Activated naive CD4-positive, alpha-beta T cell (primary cell): ENCODE results near the gene LSAMP.
"Not testable (repeated sequence)": the region's sequence is repeated elsewhere in the genome, so short reads cannot be mapped to it uniquely, and the experiment has no call there.

Source experiments
- DNase-seq, 4 experiments: peaks; one replicate each; lab custom pipeline; 2025; lab: John Stamatoyannopoulos, UW

Gene LSAMP

DNA sequence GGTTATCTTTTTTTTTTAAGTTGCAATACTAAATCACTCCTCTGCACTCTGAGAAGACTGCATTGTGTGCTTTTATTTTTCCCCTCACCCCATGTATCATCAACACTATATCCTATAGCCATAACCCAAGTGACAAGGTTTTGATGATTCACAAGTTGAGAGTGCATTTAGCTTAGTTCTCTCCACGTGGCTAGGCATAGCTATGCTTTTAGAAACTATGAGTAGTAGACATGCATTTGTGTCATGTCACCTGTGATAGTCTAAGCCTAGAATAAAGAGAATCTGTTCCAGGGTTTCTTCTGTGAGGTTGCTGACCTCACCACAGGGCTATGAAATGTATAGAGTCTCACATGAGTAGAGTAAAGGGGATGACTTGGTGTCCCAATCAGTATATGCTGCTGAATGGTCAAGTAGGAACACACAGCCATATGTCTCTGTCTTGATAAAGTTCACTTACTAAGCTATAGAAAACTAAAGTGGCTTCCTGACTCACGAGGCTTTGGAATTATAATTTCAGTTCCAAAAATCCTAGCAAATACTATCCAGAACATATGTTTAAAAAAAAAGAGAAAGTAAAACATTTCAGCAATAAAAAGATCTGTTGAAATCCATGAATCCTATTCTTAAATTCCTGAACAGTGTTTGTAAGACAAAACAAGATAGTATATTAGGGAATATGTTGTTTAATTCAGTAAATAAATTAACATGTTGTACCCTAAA is 206.3 kb downstream of the LSAMP start:
- DNase-seq, result no peak

DNA sequence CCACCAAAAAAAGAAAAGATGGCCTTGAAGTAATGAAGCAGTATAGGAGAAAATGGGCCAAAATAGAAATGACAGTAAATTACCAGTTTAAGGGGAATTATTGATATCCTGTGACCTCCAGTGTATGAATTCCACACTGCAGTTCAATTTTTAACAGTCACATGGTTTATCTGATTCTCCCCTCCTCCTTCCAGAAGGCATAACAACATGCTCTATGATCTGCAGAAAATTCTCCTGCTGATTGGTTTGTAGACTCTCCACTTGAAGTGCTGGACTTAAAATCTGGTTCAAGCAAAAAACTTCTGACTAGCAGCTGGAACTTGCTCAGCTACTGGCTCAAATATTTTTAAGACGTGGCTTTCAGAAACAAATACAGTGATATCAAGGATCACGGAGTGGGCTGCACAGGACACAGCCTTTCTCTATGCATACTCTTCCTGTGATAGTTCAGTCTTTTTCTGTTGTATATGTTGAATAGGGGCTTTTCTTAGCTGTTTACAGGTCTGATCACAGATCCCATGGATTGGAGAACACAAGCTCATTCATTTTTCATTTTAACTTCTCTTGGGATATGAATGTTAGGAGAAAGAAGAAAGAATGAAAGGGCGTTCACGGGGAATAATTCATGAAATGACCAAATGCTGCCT is 211.5 kb downstream of the LSAMP start:
- DNase-seq, result no peak

DNA sequence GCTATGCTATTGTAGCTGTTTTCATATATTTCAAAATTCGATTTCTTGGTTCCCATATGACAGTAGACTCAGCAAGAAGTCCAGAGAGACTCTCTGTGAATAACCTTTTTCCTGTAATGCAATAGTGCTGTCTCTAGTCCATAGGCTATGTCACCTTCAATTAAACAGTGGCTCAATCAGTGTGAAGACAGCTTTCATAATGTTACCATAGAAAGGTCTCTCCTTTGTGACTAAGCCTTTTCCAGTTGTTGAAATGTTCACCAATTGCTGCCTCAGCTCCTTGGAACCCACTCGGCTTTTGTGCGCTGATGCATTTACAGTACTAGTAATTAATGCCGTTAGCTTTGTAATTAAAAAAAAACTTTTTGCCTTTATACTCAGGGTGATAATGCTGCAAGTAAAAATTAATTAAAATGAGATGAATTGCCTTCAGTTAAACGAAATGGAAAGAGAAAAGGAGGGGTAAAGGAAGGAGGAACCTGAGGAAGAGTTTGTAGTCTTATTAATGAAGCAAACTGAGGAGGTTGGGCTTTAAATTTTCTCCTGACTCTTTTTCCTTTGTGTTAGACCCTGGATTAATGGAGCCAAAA is 214.8 kb downstream of the LSAMP start:
- no peak for DNase-seq

DNA sequence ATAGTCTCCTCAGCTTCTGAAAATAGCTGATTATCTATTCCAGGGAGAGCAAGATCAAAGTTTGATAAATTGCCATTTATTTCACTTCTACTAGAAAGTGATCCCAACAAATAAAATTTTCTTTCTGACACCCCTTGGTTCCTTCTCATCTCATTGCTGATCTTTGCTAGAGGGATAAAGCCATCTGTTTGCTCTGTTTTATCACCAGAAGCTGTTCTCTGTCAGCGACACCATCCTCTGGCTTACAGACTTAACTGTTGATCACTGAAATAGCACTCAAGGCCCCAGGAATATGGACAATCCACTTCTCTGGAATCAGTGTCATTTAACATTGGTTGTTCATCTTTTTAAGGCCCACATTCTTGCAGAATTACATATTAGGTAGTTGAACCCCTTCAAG is 219.0 kb downstream of the LSAMP start:
- DNase-seq, result no peak

DNA sequence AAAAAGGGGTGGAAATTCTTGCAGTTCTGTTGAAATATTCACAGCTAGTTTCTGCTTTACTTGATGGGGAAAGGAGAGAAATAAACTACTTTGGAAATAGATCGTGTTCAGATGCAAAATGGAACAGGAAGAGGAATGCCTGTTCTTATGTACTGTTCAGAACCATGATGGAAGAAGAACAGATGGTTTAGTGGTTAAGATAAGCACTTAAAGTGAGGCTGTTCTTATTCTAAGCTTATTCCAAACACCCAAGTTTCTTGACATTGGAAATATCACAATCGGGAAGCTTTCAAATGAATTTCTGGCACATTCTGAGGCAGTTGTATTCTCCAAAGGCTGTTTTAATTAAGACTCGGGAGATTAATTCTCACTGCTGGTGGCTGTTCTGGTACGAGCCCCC is 228.5 kb downstream of the LSAMP start:
- no peak for DNase-seq

DNA sequence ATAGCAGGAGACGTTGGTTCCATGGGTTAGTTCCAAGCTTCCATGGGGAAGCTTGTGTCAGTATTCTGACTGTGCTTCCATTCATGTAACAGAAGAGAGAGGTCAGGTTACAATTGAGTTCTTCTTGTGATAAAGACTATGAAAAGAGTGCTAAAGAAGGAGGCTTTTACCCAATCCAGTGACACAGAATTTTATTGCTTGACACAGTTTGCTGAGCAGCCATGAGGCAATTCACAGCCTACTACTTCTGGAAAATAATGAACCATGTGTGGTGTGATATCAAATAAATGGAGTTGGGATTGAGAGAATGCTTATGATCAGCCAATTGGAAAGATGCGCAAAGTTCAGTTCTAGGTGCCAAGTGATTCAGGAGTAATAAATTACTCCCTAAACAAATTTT is 233.4 kb downstream of the LSAMP start:
- no peak for DNase-seq

DNA sequence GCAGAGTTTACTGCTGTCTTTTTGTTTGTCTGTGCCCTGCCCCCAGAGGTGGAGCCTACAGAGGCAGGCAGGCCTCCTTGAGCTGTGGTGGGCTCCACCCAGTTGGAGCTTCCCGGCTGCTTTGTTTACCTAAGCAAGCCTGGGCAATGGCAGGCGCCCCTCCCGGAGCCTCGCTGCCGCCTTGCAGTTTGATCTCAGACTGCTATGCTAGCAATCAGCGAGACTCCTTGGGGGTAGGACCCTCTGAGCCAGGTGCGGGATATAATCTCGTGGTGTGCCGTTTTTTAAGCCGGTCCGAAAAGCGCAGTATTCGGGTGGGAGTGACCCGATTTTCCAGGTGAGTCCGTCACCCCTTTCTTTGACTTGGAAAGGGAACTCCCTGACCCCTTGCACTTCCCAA is 236.5 kb downstream of the LSAMP start:
- not testable (repeated sequence) for DNase-seq

DNA sequence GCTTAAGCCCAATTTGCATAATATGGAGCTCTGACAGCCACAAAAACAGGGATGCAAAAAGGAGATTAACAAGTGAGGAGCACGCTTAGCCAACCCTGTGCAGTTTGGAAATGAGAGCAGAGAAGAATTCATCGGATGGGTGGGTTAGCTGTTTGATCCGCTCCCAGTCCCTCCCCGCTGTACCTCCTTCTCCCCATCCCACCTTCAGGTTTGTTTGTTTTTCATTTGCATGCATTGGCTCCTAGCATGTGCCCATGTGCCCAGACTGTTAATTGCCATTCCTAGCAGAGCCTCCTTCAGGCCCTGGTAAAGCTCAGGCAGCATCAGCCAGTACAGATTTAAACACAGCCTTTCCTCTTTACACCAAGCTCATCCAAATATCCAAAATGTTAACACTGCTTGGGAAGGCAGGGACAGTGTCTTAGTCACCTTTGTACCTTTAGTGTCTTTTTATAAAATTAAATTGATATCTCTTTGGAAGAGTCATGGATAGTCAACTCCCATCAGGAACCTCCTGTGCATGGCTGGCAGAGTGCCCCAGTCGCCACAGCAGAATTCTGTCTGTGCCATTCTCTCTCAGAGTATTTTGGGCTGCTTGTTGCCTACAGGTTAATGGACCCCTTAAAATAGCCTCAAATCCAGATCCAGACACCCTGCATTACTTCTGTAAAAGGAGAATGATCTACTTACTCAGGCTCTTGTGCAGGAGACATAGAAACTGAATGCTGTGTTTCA is 244.2 kb downstream of the LSAMP start:
- no peak for DNase-seq

DNA sequence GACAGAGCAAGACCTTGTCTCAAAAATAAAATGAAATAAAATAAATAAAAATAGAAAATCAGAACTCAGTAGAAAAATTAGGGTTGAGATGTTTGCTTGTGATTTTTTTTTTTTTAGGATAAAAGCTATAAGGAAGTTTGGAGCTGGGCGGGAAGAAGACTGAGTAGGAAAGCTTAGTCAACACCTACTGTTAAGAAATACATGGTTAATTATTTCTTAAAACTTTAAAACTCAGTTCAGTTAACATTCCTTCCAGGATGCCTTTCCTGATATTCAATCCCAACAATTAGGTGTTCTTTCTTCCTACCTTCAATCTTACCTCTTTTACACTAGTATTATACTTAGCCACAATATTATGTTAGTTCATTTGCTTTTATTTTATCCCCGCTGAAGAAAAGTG is 246.2 kb downstream of the LSAMP start:
- DNase-seq, result no peak

DNA sequence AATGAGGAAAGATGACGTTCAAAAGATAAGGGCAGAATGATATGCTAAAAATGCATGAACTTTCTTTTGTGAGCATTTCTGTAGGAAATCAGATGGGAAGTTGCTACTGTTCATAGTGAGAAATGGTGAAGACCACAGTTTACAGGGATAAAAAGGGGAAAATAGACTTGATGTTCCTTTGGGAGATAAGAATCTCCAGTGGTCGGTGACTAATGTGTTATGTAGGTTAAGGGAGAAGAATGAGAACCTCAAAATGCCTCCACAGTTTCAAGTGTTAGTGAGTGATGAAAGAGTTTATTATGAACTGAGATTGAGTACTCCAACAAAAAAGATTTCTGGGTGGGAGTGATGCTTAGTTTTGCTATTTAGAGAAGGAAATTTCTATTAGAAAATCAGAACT is 247.2 kb downstream of the LSAMP start:
- no peak for DNase-seq

DNA sequence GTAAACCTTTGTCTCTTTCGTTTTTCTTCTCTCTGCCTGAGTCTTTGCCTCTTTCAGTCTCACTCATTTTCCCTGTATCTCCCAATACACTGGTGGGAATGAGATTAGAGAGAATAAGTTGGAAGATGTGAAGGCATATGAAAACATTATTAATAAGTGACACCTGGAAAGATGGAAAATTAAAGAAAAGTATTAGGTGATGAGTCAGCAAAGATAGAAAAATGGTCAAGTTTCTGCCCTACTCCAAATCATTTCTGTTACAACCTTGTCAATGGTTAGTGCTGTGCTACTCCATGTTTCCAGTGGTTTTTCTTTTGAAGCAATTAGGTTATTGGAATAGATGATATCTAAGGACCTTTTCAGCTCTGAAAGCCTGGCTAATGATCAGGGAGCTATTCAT is 252.8 kb downstream of the LSAMP start:
- no peak for DNase-seq

DNA sequence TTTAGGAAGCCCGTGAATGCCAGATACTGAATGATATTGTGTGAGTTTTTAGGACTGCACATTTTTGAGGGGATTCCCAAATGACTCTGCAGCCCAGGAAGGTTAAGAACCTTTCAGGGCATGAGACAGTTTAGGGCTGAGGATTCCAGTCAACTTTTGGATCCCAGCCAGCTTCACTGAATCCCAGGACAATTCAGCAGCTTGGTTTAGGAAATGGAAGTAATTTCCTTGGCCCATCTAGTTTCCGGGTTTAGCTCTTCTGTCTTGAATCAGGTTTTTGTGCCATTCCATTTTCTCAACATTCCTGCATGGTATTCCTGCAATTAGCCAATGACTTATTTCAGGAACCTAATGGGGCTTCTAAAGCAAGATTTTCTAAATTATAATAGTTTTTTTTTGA is 253.9 kb downstream of the LSAMP start:
- no peak for DNase-seq

DNA sequence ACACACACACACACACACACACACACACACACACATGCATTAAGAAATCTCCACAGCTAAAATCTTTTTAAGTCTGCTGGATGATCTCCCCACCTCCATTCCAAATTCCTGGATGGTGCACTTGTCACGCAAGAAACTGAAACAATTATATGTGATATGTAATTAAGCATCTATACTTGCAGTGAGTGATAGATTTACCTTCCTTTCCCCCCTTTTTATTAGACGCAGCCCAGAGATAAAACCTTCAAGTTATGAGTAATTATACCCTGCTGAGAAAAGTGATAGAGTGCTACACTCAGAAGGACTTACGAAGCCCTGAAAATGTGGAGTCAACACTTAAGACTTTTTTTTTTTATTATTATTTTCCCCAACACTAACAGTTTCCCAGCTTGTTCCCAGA is 255.2 kb downstream of the LSAMP start:
- DNase-seq, result no peak

DNA sequence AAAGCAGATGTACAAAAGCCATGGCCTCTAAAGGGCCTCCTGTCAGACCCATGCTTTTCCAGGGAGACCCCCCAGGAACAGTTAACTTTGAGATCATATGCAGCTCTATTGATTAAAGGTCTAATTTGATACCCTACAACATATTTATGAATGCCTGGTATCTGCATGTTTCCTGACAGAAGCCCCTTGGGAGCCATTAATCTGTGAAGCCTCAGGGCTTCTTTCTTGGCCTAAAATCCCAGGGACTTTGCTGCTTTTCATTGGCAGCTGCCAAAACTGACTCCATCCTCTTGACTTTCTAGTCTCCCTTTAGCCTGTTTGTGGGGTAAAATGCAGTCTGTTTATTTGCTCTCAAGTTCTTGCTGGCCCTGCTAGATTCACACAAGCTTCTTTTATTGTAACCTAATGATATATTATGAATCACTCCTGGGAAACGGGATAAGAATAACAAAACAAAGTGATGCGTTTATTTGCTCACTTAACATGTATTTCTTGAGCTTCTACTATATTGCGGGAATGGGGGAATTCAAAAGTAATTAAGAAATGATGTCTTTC is 257.0 kb downstream of the LSAMP start:
- no peak for DNase-seq

DNA sequence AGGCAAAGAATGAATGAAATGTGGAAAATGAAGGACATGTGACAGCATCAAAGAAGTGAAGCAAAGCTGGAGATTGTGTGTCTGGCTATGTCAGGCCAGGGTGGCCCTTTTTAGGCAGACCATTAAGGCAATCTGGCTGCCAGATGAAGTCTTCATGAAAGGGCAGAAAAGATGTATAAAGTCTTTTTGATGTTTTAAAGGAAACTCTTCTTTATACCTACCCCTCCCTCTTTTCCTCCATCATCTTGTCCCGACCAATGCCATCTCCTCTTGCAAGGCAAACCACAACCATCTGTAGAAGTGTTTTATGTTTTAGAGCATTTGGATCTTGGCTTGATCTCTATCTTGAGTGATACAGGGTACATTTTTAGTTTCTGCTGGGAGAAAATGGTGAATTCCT is 259.2 kb downstream of the LSAMP start:
- no peak for DNase-seq

DNA sequence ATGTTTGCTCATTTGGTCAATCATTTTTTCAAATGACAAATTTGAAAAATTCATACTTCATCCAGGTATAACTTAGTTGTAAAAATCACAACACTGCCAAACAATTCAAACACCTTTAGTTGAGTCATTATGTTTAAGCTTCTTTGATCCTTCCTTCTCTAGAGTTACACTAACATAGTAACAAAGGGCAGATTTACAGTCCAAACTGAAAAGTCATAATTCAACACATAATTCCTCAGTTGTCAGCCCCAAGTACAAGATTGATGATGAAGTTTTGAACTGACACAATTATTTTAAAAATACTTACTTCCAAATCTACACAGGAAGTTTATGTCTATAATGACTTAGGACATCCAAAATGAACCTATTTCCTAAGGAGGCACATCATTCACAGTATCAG is 264.1 kb downstream of the LSAMP start:
- DNase-seq, result no peak

DNA sequence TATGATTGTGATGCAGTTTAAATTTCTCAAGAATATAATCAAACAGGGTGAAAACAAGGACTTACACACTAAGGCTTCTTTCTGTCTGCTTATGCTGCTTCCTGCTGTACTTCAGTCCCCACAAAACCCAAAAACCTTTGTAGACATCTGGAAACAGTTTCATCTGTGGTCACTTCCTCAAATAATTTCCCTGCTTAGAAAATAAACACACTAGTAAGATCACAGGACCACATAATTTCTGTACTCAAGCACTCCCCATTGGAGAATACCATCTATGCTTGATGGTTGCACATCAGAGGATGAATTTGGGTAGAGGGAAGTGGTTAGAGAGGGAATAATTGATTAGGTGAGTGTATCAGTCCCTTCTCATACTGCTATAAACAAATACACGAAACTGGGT is 266.2 kb downstream of the LSAMP start:
- DNase-seq, result no peak

DNA sequence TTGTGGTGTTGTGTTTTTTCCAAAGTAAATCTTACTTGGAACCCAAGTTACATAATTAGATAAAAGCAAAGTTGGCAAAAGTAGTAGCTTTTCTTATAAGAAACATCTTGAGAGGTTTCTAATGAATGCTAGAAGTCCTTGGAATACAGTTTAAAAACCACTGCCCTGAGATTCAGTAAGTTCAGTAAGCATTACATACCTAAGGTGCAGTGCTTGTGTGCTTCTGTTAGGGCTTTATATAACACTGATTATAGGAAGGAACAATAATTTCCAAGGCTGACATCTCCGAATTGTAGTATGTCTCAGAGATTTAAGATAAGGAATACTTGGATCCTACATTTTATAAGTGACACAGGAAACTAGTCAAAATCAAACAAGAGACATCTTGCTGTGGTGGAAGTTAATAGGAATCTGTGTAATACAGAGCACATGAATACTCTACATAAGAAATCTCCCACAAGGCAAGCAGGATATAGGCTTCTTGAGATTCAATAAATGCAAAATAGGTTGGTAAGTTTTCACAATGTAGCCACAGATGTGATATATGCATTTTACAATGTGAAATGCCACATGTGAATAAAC is 268.2 kb downstream of the LSAMP start:
- no peak for DNase-seq

DNA sequence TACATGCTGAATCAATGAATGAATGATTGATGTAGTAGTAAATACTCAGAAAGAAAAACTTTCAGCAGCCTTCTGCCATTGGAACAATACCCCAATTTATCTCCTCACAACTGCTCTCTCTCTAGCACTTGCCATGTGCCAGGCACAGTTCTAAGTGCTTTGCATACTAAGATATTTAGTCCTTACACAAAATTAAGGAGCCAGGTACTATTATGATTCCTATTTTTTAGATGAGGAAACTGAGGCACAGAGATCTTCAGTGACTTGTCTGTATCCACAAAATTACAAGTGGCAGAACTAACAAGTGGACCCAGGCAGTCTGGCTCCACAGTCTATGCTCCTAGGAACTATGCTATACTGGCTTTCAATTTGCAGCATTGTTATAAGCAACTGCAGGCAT is 279.2 kb downstream of the LSAMP start:
- no peak for DNase-seq

DNA sequence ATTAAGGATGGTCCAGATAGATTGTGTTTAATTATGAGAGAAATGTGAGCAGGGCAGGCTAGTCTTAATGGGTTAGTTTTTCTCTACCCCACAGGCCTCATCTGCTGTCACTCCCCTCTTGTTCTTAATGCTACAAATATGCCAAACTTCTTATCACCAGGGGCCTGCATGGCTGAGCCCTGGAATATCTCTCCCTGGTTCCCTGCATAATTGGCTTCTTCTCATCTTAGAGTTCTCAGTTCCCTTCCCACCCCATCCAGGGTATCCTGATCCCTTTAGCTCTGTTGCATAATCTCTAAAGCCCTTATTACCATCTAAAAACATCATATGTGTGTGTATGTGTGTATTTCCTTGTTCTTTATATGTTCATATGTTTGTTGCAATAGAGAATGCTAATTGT is 279.6 kb downstream of the LSAMP start:
- DNase-seq, result no peak

DNA sequence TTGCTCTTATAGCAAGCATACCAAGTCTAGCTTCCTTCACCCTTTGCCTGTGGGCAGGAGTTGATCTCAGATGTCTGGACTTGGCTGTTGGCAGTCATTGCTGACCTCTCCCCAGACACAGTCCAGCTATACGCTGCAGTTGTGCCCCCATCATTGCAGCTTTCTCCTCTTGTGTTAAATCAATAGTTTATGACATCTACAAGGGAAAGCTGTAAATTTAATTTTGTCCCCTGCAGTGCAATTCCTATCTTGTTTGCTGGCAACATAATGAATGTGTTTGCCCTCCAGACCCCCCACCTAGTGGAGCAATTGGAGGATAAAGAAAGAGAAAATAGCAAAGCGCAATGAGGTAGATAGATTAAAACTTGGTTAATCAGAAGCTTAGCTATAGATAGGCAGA is 280.2 kb downstream of the LSAMP start:
- DNase-seq, result no peak

DNA sequence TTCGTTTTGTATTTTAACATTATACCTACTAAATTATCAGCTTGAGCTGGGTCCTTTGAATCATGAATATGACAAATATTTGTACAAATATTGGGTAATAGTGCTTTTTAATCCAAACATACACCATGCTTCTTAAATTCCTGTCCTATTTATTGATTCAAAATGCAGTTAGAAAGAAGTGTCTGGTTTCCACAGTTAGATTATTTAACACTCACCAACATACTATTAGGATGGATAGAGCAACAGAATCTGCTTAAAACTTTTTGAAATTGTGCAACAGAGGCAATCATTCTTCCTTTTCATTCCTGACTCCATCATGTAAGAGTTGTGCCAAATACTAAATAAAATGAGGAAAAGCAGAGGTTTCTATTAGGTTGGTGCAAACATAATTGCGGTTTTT is 281.2 kb downstream of the LSAMP start:
- DNase-seq, result no peak
